Right lobe of liver (tissue), 6 donors: Measurements from ENCODE around the gene ERI3. TPM values are rescaled to one million over a fixed set of nuclear protein-coding genes. Genes with fewer than 3 reads are reported as not detected.

ENCODE experiments used
- ATAC-seq, 4 donors: fragments of 200-7000 bp; cut with Tn5 transposase; one replicate each; pipeline ENCODE4 v1.9.1; 2020; ENCODE audit warnings: mild to moderate bottlenecking in 4 of 4, moderate library complexity in 4 of 4
- DNase-seq, 3 donors: peaks; one replicate each; pipeline ENCODE4 v3.0.0-alpha.2; 2020
- H3K27ac ChIP-seq, 3 donors: fragments of 200-600 bp; one replicate each; pipeline ENCODE4 v1.8.0; 2022
- H3K27me3 ChIP-seq, 2 donors: fragments of 200-600 bp; one replicate each; pipeline ENCODE4 v1.8.0; 2022
- H3K36me3 ChIP-seq, 4 donors: fragments of 200-600 bp; sonication (generic) in 1 of 4; one replicate each; pipeline versions ENCODE4 v1.5.1 to v1.8.0; 2017 to 2022; ENCODE audit warnings: control low read depth in 1 of 4
- H3K4me1 ChIP-seq, 4 donors: fragments of 200-600 bp; sonication (generic) in 1 of 4; one replicate each; pipeline versions ENCODE4 v1.5.1 to v1.8.0; 2017 to 2022; ENCODE audit warnings: control low read depth in 1 of 4
- H3K4me3 ChIP-seq, 3 donors: fragments of 200-600 bp; one replicate each; pipeline ENCODE4 v1.8.0; 2022
- H3K9me3 ChIP-seq, 4 donors: fragments of 200-600 bp; sonication (generic) in 1 of 4; one replicate each; pipeline versions ENCODE4 v1.5.1 to v1.8.0; 2017 to 2022; ENCODE audit warnings: control low read depth in 1 of 4
- CTCF ChIP-seq, 4 donors: fragments of 200-600 bp in 3 of 4; fragments of 450-650 bp in 1 of 4; IDR thresholded peaks; one replicate each; pipeline versions ENCODE4 v1.5.1 to v1.8.0; 2016 to 2022; ENCODE audit warnings: antibody characterized with exemption in 4 of 4, mild to moderate bottlenecking in 2 of 4
- POLR2A ChIP-seq: fragments of 450-650 bp; IDR thresholded peaks from one replicate; pipeline ENCODE4 v1.6.1; 2017; ENCODE audit warnings: antibody characterized with exemption, mild to moderate bottlenecking
- WGBS: methylation state at CpG from one replicate; pipeline ENCODE4 v1.1.6; 2018; ENCODE audit warnings: low coverage, low lambda C conversion rate; ENCODE audit not compliant: insufficient coverage; ENCODE audit errors: missing lambda C conversion rate; 5-methylcytosine and 5-hydroxymethylcytosine counted together
- intact Hi-C, 2 donors: fragments of 100-400 bp; cut with DNase I; formaldehyde crosslinking; loops; one replicate each; pipeline versions ENCODE4 v1.11.2 to v1.14.1; 2022
- total RNA-seq, 6 experiments: library from RNA; depleted of rRNA in 2 of 6; stranded (reverse); fragments of >200 nt in 2 of 6; fragmentation: NEBNext Ultra II Directional in 3 of 6; extraction: Animal tissue kit (Norgen Biotek cat#: 25700) in 3 of 6; gene quantifications; one replicate each; pipeline versions ENCODE4 v1.1.0 to v1.2.4, GENCODE V29; 2016 to 2023
- donor health status: DM: no; HTN: yes; CAD: no.
- donor health status: DM: no; HTN: no; CAD: no.
- donor health status: DM: no; HTN: no; CAD: no.
- donor health status: DM: no; HTN: yes; CAD: no.
- donor health status: DM: no; HTN: yes; CAD: no.

The ERI3 gene
- total RNA-seq, 6 experiments from 2014 or later, result 20.6 to 30.6 (median 23.8) TPM

- H3K27ac ChIP-seq, result no peak overlapping the region
- no peak for TF ChIP-seq CTCF (IDR thresholded peaks at IDR 0.05)
- peaks cover 0 to 24% (median 11%) of the 10 kb centered on the region in 4 donors for H3K36me3 ChIP-seq
- intact Hi-C loops, result no loop called here
- H3K9me3 ChIP-seq, result no peaks in the 10 kb centered on the region
- H3K4me3 ChIP-seq, result no peak overlapping the region
- 74% methylated on average over 8 of the region's 10 CpGs for WGBS
- no peak for ATAC-seq
- H3K27me3 ChIP-seq, result no peaks in the 10 kb centered on the region
- no peaks in the 10 kb centered on the region for H3K4me1 ChIP-seq
- no peak for DNase-seq
Observed at GRCh38 chr1:44312399-44313196, 42.5 kb downstream of the ERI3 start.

- DNase-seq (no peak), ATAC-seq (no peak)
- H3K27me3 ChIP-seq, result no peaks in the 10 kb centered on the region
- TF ChIP-seq POLR2A (no peak), CTCF (IDR thresholded peaks at IDR 0.05) (no peak)
- no peaks in the 10 kb centered on the region for H3K9me3 ChIP-seq
- 89% methylated on average over 3 of the region's 3 CpGs for WGBS
- no peaks in the 10 kb centered on the region for H3K4me1 ChIP-seq
- peaks cover 0 to 37% (median 15%) of the 10 kb centered on the region in 4 donors for H3K36me3 ChIP-seq
- no peak overlapping the region for H3K27ac ChIP-seq
- H3K4me3 ChIP-seq, result no peak overlapping the region
- intact Hi-C loops, result no loop called here
Observed at GRCh38 chr1:44310006-44310405, 45.1 kb downstream of the ERI3 start.

GRCh38 chr1:44305962-44306422 lies 49.1 kb downstream of the ERI3 start:
- no peak overlapping the region for H3K27ac ChIP-seq
- TF ChIP-seq CTCF (IDR thresholded peaks at IDR 0.05), result no peak
- no peak for TF ChIP-seq POLR2A
- peaks cover 0 to 25% (median 10%) of the 10 kb centered on the region in 4 donors for H3K36me3 ChIP-seq
- DNase-seq (no peak), ATAC-seq (no peak)
- no peaks in the 10 kb centered on the region for H3K4me1 ChIP-seq
- intact Hi-C loops, result no loop called here
- WGBS, result 78% methylated on average over 12 of the region's 12 CpGs
- no peaks in the 10 kb centered on the region for H3K27me3 ChIP-seq
- no peak overlapping the region for H3K4me3 ChIP-seq
- H3K9me3 ChIP-seq, result no peaks in the 10 kb centered on the region

- H3K4me3 ChIP-seq, result no peak overlapping the region
- no peaks in the 10 kb centered on the region for H3K9me3 ChIP-seq
- DNase-seq (no peak), ATAC-seq (no peak)
- no peak for TF ChIP-seq POLR2A
- no peak for TF ChIP-seq CTCF (IDR thresholded peaks at IDR 0.05)
- peaks cover 0 to 25% (median 10%) of the 10 kb centered on the region in 4 donors for H3K36me3 ChIP-seq
- no peaks in the 10 kb centered on the region for H3K27me3 ChIP-seq
- peaks cover 0 to 6% (median under 1%) of the 10 kb centered on the region in 4 donors for H3K4me1 ChIP-seq
- no peak overlapping the region for H3K27ac ChIP-seq
- 82% methylated on average over 1 of the region's 1 CpG for WGBS
- intact Hi-C loops, result no loop called here
Observed at GRCh38 chr1:44303532-44303931, 51.5 kb downstream of the ERI3 start.
